Thyroid gland (tissue), 4 donors: ENCODE results near the gene INF2.

Experiments
- CTCF ChIP-seq, 6 experiments: fragments of 200-600 bp in 3 of 6; fragments of 450-650 bp in 3 of 6; sonication (generic) in 3 of 6; IDR thresholded peaks; one replicate each; pipeline ENCODE4 v1.5.1; 2016 to 2019; ENCODE audit warnings: antibody characterized with exemption in 6 of 6, mild to moderate bottlenecking in 2 of 6, inconsistent platforms in 1 of 6, moderate library complexity in 1 of 6
- POLR2A ChIP-seq, 2 donors: fragments of 450-650 bp; IDR thresholded peaks; one replicate each; pipeline ENCODE4 v1.6.1; 2017; ENCODE audit warnings: antibody characterized with exemption in 2 of 2, mild to moderate bottlenecking in 2 of 2, moderate library complexity in 1 of 2

GRCh38 chr14:104769324-104770071, 80.1 kb downstream of the INF2 start:
- TF ChIP-seq POLR2A (IDR thresholded peaks at IDR 0.05), result no peak
- TF ChIP-seq CTCF (IDR thresholded peaks at IDR 0.05), result no peak
